Transverse colon (tissue), 4 donors: ENCODE results near the gene LNX2. TPM values are rescaled to one million over a fixed set of nuclear protein-coding genes. Genes with fewer than 3 reads are reported as not detected.

Experiments used
- DNase-seq: peaks from one replicate; pipeline ENCODE4 v3.0.0-alpha.2; 2019
- H3K27ac ChIP-seq, 4 donors: fragments of 200-600 bp; sonication (generic); 2 replicates each; pipeline ENCODE4 v1.5.1; 2016 to 2018; ENCODE audit warnings: inconsistent platforms in 4 of 4
- H3K27me3 ChIP-seq: fragments of 200-600 bp; sonication (generic); 2 replicates; pipeline ENCODE4 v1.5.1; 2017; ENCODE audit warnings: inconsistent platforms
- H3K36me3 ChIP-seq, 4 donors: fragments of 200-600 bp; sonication (generic); 2 replicates each; pipeline ENCODE4 v1.5.1; 2017 to 2019; ENCODE audit warnings: inconsistent platforms in 4 of 4
- H3K4me1 ChIP-seq, 4 donors: fragments of 200-600 bp; sonication (generic); 2 replicates each; pipeline ENCODE4 v1.5.1; 2017 to 2020; ENCODE audit warnings: inconsistent platforms in 4 of 4
- H3K4me3 ChIP-seq, 4 donors: fragments of 200-600 bp; sonication (generic); 1 replicate in 1 of 4; 2 replicates in 3 of 4; pipeline versions ENCODE4 v1.5.1 to v1.6.1; 2017 to 2019; ENCODE audit warnings: inconsistent platforms in 4 of 4
- H3K9me3 ChIP-seq, 2 donors: fragments of 200-600 bp; sonication (generic); 2 replicates each; pipeline ENCODE4 v1.5.1; 2017 to 2019; ENCODE audit warnings: inconsistent platforms in 2 of 2
- CTCF ChIP-seq, 5 experiments: fragments of 200-600 bp in 3 of 5; fragments of 450-650 bp in 2 of 5; sonication (generic) in 3 of 5; IDR thresholded peaks; 1 replicate in 2 of 5; 2 replicates in 3 of 5; pipeline ENCODE4 v1.5.1; 2016 to 2017; ENCODE audit warnings: antibody characterized with exemption in 5 of 5, inconsistent platforms in 3 of 5, mild to moderate bottlenecking in 2 of 5, moderate library complexity in 1 of 5
- EP300 ChIP-seq: sonication (generic); formaldehyde crosslinking; IDR thresholded peaks from one replicate; pipeline ENCODE4 v1.6.1; 2017; ENCODE audit warnings: antibody characterized with exemption, low read depth
- POLR2A ChIP-seq: fragments of 450-650 bp; IDR thresholded peaks from one replicate; pipeline ENCODE4 v1.6.1; 2016; ENCODE audit warnings: antibody characterized with exemption, mild to moderate bottlenecking, moderate library complexity
- POLR2AphosphoS5 ChIP-seq, 3 donors: sonication (generic); formaldehyde crosslinking; IDR thresholded peaks; one replicate each; pipeline ENCODE4 v1.6.1; 2016; ENCODE audit warnings: antibody characterized with exemption in 3 of 3
- WGBS, 2 donors: methylation state at CpG; one replicate each; pipeline ENCODE4 v1.1.5; 2018; ENCODE audit warnings: low coverage in 1 of 2; 5-methylcytosine and 5-hydroxymethylcytosine counted together
- in situ Hi-C, 4 donors: fragments of 200-750 bp; cut with MboI; loops; one replicate each; pipeline versions ENCODE4 v1.15.0 to v1.15.1; 2017; ENCODE audit warnings: low sequenced_read_pairs in 3 of 4, low pct_ligation_motif_present in 1 of 4, low pct_unique_long_range_greater_than_20kb in 1 of 4
- intact Hi-C: fragments of 100-400 bp; cut with DNase I; formaldehyde crosslinking; loops from one replicate; pipeline ENCODE4 v1.15.1; 2023; ENCODE audit warnings: low total_unique reads
- total RNA-seq, 4 donors: library from RNA; depleted of rRNA; stranded (reverse); fragments of >200 nt; gene quantifications; one replicate each; pipeline ENCODE4 v1.1.0, GENCODE V29; 2016

LNX2 gene
- total RNA-seq, 4 donors from 2014 or later = 1.8 to 29.6 (median 18.9) TPM

GRCh38 chr13:27570906-27571305 lies 49.4 kb downstream of the LNX2 start:
- WGBS, 2 donors = 79% methylated on average over 1 of the region's 1 CpG; no CpG with 5 or more reads in 1 of the 2 donors
- Histone ChIP-seq H3K9me3 (no peaks in the 10 kb centered on the region), H3K36me3 (peaks cover 0 to 29% (median 11%) of the 10 kb centered on the region in 4 donors), H3K27me3 (no peaks in the 10 kb centered on the region), H3K27ac (no peak overlapping the region), H3K4me1 (no peaks in the 10 kb centered on the region), H3K4me3 (no peak overlapping the region)
- in situ Hi-C loops = no loop called here
- DNase-seq = no peak
- no peak for TF ChIP-seq POLR2A
- no peak for TF ChIP-seq EP300
- TF ChIP-seq POLR2AphosphoS5 (IDR thresholded peaks at IDR 0.05) = no peak
- no peak for TF ChIP-seq CTCF (IDR thresholded peaks at IDR 0.05)
- intact Hi-C loops = no loop called here

GRCh38 chr13:27569405-27569804 lies 50.9 kb downstream of the LNX2 start:
- WGBS, 2 donors = 64 to 86% methylated on average over 4 of the region's 4 CpGs
- intact Hi-C loops = no loop called here
- H3K4me3 ChIP-seq = no peak overlapping the region

GRCh38 chr13:27565818-27566217 lies 54.5 kb downstream of the LNX2 start:
- Histone ChIP-seq H3K27me3 (no peaks in the 10 kb centered on the region), H3K4me3 (no peak overlapping the region), H3K9me3 (no peaks in the 10 kb centered on the region), H3K27ac (no peak overlapping the region), H3K4me1 (no peaks in the 10 kb centered on the region), H3K36me3 (peaks cover 0 to 32% (median 10%) of the 10 kb centered on the region in 4 donors)
- in situ Hi-C loops (no loop called here), intact Hi-C loops (no loop called here)
- no peak for TF ChIP-seq POLR2AphosphoS5 (IDR thresholded peaks at IDR 0.05)
- TF ChIP-seq CTCF (IDR thresholded peaks at IDR 0.05) = no peak
- TF ChIP-seq POLR2A = no peak
- no peak for TF ChIP-seq EP300
- WGBS, 2 donors = 76 to 96% methylated on average over 3 of the region's 3 CpGs
- no peak for DNase-seq

More at GRCh38 chr13:27569405-27569804, 50.9 kb downstream of the LNX2 start:
- no peaks in the 10 kb centered on the region for H3K4me1 ChIP-seq
- no peak overlapping the region for H3K27ac ChIP-seq
- H3K9me3 ChIP-seq = no peaks in the 10 kb centered on the region
- DNase-seq = no peak
- H3K27me3 ChIP-seq = no peaks in the 10 kb centered on the region
- no peak for TF ChIP-seq CTCF (IDR thresholded peaks at IDR 0.05)
- TF ChIP-seq POLR2AphosphoS5 (IDR thresholded peaks at IDR 0.05) = no peak
- no peak for TF ChIP-seq EP300
- no peak for TF ChIP-seq POLR2A
- H3K36me3 ChIP-seq = peaks cover 0 to 29% (median 11%) of the 10 kb centered on the region in 4 donors
- in situ Hi-C loops = no loop called here

GRCh38 chr13:27562457-27562856 lies 57.9 kb downstream of the LNX2 start:
- no peaks in the 10 kb centered on the region for H3K27me3 ChIP-seq
- no peaks in the 10 kb centered on the region for H3K9me3 ChIP-seq
- H3K27ac ChIP-seq = no peak overlapping the region
- no peak overlapping the region for H3K4me3 ChIP-seq
- H3K36me3 ChIP-seq = peaks cover 0 to 23% (median 0%) of the 10 kb centered on the region in 4 donors
- WGBS, 2 donors = 94 to 98% methylated on average over 2 to 11 of the region's 11 CpGs
- TF ChIP-seq POLR2A (no peak), POLR2AphosphoS5 (IDR thresholded peaks at IDR 0.05) (no peak), EP300 (no peak), CTCF (IDR thresholded peaks at IDR 0.05) (no peak)
- no peak for DNase-seq
- in situ Hi-C loops = no loop called here
- intact Hi-C loops = no loop called here
- no peaks in the 10 kb centered on the region for H3K4me1 ChIP-seq
